RWPE1 (cell line): ENCODE results near the gene TADA3.

Experiments used
- CTCF ChIA-PET: fragments of 350-600 bp; sonication (Branson Sonifier 250); formaldehyde crosslinking; extraction: SDS; loops from one replicate; lab custom pipeline; 2021; lab: Yijun Ruan, JAX
- POLR2A ChIA-PET: fragments of 400-600 bp; formaldehyde crosslinking; extraction: SDS; loops from one replicate; lab custom pipeline; 2020; ENCODE audit warnings: antibody characterized with exemption; ENCODE audit not compliant: low non-redundant PET; lab: Yijun Ruan, JAX
- DNase-seq: peaks from one replicate; pipeline ENCODE4 v3.0.0; 2012; ENCODE audit warnings: low spot score
- H3K27ac ChIP-seq: fragments of 450-650 bp; 2 replicates; pipeline ENCODE4 v1.5.1; 2017
- CTCF ChIP-seq: fragments of 450-650 bp; conservative IDR thresholded peaks from 2 replicates; pipeline ENCODE4 v1.5.1; 2017; ENCODE audit warnings: low read depth, mild to moderate bottlenecking

TADA3 gene

GRCh38 chr3:9792405-9793160 lies at the start of gene TADA3, which contains the start of gene ARPC4:
Gene TADA3 (minus strand): TSS chr3:9792473. CDS start chr3:9791466, 1,007 bp downstream.
Gene ARPC4 (plus strand): TSS chr3:9793082. CDS start chr3:9793122, 40 bp downstream.
- POLR2A ChIA-PET = interaction anchor here (0.6 kb wide), 1 partner anchor 173 kb away, joined by 3 read pairs; no protein-coding TSS in a partner anchor
- H3K27ac ChIP-seq = peak within 1 kb of the TSS; percentile 91
- DNase-seq = peak; percentile 89
- CTCF ChIA-PET = interaction anchor here (0.6 kb wide), 1 partner anchor 21 kb away, joined by 4 read pairs; no protein-coding TSS in a partner anchor
- TF ChIP-seq CTCF = no peak

GRCh38 chr3:9841015-9841414 lies 48.7 kb upstream of the TADA3 start:
- 0 out of 2 replicates have a peak overlapping the region, but pooled peaks have one; percentile 7 for H3K27ac ChIP-seq
- ChIA-PET CTCF (interaction anchor here (1.0 kb wide), 1 partner anchor 91 kb away, joined by 3 read pairs; no protein-coding TSS in a partner anchor), POLR2A (no interaction called here)
- no peak for DNase-seq
- TF ChIP-seq CTCF = no peak

- ChIA-PET CTCF (interaction anchor here (0.6 to 1.7 kb wide), 3 partner anchors 108 to 278 kb away, joined by 3 to 5 read pairs (median 4); no protein-coding TSS in a partner anchor), POLR2A (interaction anchor here (0.7 kb wide), 1 partner anchor 95 kb away, joined by 3 read pairs; the partner anchor contains the start of gene CRELD1)
- H3K27ac ChIP-seq = peak overlapping the region; percentile 6; the same call in 1 of the 2 replicates
- no peak for TF ChIP-seq CTCF
- no peak for DNase-seq
Measured at GRCh38 chr3:9838856-9839255, 46.6 kb upstream of the TADA3 start.

- POLR2A ChIA-PET = interaction anchor here (0.7 kb wide), 1 partner anchor 95 kb away, joined by 3 read pairs; the partner anchor contains the start of gene CRELD1
- CTCF ChIA-PET = interaction anchor here (0.6 to 1.7 kb wide), 2 partner anchors 19 to 109 kb away, joined by 3 to 5 read pairs; no protein-coding TSS in a partner anchor
Measured at GRCh38 chr3:9837701-9838582, 45.7 kb upstream of the TADA3 start.

GRCh38 chr3:9834520-9835380 lies 42.5 kb upstream of the TADA3 start:
- CTCF ChIA-PET = no interaction called here
- DNase-seq = no peak
- H3K27ac ChIP-seq = peak overlapping the region; percentile 18; the same call in 1 of the 2 replicates
- POLR2A ChIA-PET = interaction anchor here (0.6 kb wide), 1 partner anchor 36 kb away, joined by 9 read pairs; no protein-coding TSS in a partner anchor
- TF ChIP-seq CTCF = no peak

More at GRCh38 chr3:9837701-9838582, 45.7 kb upstream of the TADA3 start:
- TF ChIP-seq CTCF = no peak
- DNase-seq = no peak
- peak overlapping the region; percentile 11; the same call in 1 of the 2 replicates for H3K27ac ChIP-seq
